ENCODE data around the gene CDC42EP3.
A peak's percentile ranks its signal among the peaks of the same experiment; 100 is the strongest.

Gene CDC42EP3, protein sequence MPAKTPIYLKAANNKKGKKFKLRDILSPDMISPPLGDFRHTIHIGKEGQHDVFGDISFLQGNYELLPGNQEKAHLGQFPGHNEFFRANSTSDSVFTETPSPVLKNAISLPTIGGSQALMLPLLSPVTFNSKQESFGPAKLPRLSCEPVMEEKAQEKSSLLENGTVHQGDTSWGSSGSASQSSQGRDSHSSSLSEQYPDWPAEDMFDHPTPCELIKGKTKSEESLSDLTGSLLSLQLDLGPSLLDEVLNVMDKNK

DNA sequence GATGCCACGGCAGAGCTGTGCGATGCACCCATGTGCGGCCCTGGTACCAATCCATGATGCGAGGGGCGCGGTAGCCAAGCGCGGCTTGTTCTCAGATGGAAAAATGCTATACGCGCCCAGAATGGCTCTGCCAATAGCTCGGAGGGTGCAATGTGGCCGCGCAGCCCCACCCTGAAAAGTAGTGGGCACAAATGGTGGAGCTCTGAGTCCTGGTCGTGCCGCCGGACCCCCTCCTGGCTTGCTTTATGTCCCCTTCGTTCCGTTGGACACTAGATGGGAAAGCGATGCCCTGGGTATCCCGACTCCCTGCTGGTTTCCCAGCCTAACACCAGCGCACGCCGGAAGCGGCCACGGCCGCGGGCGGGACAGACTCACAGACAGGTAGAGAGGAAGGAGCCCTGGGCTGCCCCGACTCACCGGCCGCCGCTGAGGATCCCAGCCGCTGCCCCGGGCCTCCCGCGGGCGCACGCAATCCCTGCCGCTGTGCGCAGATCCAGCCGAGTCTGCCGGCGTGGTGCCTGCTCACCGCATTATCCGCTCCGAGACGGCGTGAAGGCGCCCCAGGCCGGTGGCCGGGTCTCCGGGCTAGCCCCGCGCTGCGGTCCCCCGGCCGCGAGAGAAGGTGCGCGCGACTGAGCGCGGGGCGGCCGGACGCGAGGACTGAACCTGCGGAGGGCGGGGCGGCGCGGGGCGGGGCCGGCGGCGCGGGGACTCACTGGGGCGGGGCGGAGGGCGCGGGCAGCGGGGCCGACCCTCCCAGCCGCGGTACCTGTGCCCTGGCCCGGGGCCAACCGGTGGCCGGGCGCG, at the start of gene CDC42EP3:
Gene CDC42EP3 (minus strand): TSS at position 634 of the 807 bp plus-strand sequence. CDS start 25,055 bp downstream, outside the sequence.
- DNase-seq = peak; percentile 23

DNA sequence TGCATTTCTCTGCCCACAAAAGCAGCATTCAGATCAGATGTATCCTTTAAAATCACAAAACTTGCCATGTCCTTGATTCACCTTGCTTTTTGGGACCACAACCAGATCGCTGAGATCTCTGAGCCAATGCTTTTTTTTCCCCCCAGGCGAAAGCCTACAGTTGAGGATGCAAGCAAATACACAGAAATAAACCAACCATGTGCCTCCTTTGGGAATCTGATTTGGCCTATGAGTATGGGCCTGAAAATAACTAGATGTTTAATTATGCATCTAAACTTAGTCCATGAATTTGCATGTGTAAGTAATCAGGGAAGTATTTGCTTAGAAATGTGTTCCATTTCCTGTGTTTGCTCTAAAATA, 49.7 kb upstream of the CDC42EP3 start:
- DNase-seq = no peak

DNA sequence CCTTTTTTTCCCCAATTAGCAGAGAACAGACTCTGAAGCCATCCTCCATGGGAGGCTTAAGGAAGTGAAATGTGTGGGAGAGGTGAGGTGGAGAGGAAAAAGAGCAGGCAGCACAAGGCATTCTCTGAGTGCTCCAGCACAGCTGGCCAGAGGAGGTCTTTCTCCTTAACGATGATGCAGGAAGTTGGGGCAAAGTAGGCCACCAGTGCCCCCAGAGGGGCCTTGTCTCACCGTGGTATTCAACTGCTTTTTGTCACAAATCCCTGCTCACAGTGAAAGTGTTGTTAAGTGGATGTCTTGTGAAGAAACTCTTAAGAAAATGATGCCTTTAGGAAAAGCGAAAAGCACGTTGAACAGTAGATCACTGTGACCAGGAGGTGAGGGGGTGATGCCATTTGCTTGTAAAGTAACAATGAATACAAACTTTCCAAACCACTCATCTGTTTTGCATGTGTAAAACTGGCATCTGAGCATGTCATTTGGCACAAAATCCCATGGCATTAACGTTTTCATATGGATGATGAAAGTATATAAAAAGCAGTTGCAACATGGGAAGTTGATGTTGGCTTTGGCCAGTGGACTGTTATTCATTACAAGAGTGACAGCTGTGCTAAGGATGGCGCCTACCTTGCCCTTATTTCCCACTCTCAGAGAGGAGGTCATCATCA, 49.2 kb upstream of the CDC42EP3 start:
- DNase-seq = peak; percentile 18

DNA sequence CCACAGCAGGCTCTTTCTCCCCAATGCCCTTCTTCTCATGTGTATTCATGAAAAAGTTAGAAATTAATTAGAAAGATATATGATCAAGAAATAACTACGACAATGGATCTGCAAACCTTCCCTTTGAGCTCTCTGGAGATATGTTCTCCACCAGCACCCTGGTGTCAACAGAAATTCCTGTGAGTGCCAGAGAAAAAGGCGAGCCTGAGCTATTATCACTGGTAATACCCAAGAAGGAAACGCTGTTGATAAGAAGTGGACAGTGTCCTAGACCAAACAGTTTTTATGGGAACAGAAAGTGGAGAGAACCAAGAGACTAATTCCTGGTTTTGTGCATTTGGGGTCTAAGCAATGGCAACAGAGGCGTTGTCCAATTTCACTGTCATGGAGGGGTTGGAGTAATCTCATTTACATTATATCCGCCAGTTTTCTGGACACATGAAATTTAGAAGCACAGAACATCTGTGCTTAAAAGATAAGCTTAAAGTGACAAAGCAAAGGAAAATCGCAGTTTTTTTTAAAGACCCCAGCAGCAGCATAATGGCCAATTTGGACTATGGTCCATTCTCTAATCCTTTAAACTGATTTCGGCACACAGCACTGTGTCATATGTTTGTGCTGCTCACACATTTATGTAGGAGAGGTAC, 47.2 kb upstream of the CDC42EP3 start:
- no peak for DNase-seq

DNA sequence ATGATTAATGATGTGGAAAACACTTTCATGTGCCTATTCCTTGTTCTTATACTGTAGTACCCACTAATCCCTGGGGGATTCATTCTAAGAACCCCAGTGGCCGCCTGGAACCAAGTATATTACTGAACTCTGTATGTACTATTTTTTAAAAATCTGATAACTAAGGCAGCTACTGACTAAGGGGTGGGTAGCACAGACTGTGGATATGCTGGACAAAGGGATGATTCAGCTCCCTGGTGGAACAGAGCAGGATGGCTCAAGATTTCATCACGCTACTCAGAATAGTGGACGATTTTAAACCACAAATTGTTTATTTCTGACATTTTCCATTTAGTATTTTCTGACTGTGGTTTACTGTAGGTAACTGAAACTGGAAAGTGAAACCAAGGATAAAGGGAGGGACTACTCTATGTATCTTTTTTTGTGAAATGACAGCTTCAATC, 41.8 kb upstream of the CDC42EP3 start:
- no peak for DNase-seq

DNA sequence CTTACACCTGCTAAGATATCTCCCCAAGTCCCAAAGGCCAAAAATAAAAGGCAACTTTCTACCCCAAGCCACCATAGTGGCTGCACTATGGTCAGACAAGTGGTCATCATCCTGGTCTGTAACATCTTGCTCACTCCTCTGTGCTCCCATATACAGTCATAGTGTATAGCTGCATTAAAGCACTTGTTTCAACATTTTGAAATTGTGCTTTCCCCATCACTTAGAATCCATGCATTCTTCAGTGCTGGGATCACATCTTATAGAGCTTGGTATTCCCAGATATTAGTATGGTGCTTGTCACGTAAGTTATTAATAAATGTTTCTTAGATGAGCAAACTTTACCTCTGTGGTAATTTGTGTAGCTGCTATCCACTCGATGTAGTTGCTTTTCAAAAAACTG, 40.4 kb upstream of the CDC42EP3 start:
- DNase-seq = no peak

DNA sequence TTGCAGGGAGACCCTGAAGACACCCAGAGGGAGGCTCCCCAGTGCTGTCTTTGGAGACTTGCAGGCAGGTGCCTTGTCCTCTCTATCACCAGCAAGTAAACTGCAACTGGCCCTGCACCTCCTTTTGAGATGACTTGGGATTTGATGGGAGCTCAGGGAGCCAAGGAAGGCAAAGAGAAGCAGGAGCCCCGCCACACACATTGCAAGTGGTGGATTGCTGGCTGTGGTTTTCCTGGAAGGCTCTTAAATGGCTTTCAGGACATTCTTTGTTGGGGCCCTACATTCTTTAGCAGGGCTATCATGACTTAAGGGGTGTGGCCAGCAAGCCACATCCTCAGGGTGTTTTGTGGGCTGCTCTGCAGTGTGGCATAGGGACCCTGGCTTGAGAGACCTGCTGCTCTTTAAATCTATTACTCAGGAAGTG, 39.9 kb upstream of the CDC42EP3 start:
- DNase-seq = no peak

DNA sequence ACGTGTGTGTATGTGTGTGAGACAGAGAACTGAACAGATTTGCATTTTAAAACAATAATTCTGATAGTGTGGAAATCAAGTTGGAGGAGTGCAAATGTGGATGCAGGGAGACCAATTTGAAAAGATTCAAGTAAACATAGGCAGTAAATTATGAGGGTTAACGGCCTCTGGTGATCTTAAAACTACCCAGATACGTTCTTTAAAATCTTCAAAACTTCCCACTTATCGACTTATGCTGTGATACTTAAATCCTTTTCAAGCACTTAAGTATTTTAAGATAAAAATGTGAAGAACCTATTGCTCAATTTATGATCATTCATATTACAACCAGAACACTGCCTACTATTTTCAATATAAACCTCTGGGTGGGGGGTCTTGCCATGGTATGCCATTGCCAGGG, 37.7 kb upstream of the CDC42EP3 start:
- no peak for DNase-seq

DNA sequence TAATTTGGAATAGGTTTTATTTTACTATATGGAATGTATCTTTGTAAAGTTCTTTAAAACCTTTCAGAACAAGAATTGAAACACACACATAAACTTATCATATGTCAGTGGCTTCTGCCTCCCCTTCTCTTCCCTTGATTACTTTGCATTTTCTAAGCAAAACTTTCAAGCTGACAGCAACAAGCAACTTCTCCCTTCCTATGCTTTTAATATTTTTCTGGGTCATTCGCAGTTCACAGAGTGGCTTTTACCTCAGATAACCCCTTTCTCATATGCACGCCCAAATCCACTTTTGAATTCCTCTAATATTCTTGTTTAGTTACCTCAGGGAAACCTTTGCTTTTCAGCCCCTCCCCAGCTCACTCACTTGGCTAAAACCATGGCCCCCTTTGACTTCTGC, 36.7 kb upstream of the CDC42EP3 start:
- DNase-seq = no peak

DNA sequence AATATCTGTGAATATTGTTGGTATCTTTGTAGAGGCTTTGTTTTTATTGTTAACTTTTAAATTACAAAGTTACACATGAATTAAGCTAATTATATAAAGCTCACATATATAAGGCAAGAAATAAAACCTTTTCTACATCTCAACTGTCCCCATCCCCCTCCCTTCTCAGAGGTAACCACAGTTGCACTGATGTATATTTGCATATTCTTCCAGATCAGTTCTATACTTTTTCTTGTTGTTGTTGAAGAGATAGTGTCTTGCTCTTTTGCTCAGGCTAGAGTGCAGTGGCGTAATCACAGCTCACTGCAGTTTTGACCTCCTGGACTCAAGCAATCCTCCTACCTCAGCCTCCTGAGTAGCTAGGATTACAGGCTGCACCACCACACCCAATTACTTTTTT, 36.0 kb upstream of the CDC42EP3 start:
- DNase-seq = no peak

DNA sequence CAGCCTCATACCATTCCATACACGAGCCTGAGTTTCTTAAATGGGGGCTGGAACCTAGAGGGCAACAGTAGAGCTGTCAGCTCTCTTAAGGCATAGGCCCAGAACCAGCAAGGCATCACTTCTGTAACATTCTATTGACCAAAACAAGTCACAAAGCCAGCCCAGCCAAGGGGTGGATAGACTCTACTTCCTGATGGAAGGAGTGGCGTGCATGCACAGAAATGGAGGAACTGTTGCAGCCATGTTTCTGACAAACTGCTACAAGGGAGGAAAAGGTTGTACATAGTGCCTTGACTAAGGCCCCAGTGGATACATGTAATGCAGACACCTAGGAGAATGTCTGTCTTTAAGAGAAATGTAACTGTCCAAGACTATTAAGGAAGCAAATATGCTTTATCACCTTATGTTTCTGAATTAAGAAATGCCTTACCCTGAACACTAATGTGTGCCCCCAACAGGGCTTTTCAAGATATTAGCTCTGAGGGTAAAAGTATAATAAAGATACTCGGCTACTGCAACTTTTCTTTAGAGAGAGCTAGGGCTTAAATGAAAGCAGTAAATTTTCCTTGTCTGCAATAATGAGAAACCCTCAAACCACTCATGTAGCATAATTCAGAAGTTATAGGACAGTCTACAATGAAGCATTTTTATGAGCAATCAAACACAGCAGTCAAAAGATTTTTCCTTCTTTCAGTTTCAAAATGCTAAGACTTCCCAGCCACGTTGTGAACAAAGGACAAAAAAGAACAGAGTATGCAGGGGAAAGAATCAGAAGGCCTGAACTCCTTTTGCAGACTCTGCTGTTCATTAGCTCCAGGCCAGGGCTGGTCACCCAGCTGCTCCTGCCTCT, 35.1 kb upstream of the CDC42EP3 start:
- DNase-seq = no peak

DNA sequence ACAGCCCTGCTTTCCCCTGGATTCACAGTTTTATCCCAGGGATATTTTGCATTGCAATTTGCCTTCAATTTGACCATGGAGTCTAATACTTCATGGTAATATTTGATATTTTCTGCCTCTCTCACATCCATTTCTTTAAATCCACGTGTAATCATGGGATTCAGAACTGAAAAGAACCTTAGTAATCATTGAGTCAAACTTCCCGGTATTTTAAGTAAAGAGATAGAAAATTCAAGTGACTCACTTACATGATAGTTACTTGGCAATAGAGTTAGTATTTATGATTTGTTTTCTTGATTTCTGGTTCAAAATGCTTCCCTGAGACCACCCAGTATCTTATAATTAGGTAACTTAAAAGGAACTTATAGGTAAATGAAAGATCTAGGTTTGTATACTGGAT, 33.7 kb upstream of the CDC42EP3 start:
- no peak for DNase-seq

DNA sequence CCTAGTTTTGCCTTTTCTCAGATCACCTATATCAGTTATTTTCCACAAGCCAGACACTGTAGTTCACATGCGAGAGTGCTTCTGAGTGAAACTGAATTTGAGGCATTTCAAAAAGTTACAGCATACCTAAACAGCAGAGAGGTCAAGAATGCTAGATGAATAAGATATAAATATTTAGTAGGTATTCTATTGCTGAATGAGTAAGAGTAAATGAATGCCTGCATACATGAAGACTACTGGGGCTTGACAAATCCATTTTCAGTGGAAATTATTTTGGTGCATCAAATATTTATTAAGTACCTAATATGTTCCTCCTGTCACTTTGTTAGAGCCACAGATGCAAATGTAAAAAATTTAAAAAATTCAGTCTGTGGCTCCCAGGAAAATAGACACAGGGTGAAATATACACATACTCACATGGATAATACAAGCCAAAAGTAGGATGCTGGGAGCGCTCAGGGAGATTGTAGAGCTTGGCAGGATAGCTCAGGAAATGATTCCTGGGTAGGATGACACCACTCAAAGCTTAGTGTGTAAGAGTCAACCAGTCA, 27.6 kb upstream of the CDC42EP3 start:
- no peak for DNase-seq

DNA sequence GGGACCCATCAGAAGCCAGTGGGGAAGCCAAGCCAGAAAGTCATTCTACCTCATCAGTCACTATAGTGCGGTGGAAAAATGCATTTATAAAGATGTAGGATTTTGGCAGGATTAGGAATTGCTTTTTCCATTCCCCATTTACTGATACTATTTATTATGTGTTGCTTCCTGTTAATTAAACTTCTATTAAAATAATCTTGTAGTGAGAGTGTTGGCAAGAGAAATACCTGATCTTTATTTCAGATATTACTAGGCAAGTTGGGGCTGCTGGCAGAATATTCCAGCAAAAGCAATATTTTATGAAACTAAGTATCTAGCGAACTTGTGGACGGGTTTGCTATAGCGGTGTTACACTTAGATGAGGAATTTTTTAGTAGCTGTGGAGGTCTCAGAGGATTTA, 23.9 kb upstream of the CDC42EP3 start:
- no peak for DNase-seq

DNA sequence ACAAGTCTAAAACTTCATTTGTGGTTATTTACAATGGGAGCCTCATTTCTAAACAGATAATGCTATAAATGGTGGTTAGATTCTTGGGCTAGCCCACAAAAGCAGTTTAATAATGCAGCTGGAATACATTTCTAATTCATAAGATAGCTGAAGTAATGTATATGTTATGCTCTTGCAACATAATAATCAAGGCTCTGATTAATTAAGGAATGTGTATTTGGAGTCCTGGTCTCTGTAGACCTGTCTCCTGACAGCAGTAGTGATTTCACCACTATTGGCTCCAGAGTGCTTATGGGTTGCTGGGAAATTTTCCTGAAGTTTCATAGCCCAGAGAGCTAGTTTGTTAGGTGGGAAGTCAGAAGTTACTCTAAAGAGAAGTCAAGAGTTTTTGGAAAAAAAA, 21.3 kb upstream of the CDC42EP3 start:
- DNase-seq = no peak

DNA sequence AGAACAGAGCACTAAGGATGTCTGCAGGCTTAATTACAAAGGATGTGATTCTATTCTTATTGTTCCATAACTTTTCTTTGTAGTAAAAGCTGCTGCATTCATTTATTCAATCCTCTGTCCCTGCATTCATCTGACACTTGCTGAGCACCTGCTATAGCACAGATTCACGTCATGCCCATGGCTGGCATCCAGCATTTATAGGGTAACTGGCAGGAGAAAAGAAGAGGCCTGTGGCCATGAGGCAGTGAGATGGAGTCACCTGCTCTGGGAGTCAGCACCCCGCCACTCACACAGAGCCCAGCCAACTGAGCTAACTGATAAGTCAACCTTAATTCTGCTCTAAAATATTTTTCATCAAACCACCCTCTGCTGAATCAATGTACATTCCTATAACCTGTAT, 18.3 kb upstream of the CDC42EP3 start:
- DNase-seq = no peak

DNA sequence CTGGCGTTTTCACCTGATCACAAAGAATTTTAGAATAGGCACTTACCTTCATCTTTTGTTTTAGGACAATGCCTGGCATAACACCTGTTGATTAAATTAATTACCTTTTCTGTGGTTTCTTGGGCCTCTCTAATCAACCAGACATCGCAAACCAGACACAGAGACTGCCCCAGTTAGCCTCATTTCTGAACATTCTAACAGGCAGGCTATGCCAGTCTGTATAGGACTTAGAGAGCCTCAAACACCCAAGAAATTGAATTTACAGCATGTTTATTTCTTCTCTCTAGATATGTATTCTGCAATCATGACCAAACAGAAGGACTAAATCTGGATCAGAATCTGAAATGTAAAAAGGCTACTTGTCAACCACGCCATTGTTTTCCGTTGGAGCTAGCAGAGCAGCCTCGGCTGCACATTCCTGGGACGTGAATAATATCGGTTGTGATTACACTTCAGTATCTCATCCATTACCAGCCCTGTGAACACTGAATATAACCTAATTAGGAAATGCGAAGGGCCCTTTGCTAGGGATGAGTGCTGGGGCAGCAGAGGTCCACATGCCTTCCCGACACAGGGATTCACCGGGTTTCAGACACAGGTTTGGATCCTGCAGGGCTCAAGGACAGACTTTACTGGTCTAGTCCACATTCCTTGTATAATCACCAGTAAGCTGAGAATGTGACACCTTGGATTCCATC, 17.5 kb upstream of the CDC42EP3 start:
- no peak for DNase-seq

DNA sequence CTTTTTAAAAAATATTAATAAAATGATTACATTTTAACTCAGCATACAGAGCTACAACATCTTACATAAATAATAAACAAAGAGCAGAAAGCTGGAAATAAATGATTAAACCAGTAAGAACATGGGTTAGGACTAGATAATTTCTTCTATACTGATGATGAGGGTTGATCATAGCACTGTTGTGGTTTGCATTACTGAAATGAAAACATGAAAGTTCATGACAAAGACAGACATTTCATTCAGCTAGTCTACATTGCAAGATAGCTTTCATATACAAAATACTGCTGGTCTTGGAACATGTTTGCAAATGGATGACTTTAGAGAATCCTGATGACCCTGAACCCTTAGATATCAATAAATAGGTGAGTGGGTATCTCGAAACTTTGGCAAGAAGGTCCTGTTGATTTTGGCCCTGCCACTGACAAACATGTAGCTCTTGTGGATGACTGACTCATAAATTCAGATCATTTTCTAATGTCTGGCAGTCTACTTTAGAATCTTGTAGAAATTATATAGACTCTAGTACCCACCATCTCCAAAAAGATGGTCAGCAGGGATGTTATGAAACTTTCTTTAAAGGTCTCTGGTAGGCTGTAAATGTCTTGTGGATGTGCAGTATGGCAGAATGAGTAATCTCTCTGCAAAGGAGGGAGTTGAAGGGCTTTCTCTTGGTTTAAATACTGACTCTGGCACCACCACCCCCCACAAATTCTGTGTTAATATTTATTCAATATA, 15.5 kb upstream of the CDC42EP3 start:
- DNase-seq = no peak

DNA sequence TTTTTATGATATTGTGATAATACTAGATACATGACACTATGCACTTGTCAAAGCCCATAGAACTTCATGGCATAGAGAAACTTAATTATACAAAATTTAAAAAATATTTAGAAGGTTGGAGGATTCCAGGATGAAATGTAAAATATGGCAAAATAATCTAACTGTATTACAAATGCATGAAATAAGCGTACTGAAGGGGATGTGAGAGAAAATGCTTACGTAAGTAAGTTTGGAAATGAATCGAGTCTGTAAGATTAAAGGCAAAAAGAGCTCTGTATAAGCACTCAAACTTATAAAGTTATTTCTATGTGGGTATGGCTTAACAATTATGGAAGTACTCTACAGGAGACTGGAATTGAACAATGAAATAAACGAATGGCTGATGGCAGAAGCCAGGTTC, 13.4 kb upstream of the CDC42EP3 start:
- no peak for DNase-seq

DNA sequence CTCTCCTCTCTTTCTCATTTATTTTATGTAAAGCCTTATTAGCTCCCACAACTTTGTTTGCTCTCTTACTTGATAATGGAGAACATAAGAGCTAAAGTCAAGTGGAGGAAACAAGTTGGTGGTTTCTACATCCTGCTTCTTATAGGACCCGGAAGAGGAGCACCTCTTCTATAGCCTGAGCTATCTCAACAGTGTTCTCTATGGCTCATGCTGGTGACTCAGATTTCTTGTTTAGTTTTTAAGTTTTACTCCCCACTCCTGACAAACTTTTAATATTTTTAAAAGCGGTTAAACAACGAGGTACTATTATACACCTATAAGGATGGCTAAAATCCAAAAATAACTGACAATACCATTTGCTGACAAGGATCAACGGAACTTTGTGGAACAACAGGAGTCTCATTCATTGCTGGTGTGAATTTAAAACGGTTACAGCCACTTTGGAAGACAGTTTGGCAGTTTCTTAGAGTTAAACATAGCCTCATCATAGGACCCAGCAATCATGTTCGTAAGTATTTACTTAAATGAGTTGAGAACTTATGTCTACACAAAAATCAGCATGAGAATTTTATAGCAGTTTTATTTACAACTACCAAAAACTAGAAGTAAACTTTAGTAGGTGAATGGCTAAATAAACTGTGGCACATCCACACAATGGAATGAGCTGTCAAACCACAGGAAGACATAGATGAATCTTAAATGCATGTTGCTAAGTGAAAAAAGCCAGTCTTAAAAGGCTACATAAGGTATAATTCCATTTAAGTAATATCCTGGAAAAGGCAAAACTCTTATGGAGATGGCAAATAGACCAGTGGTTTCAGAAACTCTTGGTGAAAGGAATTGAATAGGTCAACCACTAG, 12.7 kb upstream of the CDC42EP3 start:
- DNase-seq = no peak
